GM21717 (cell line): ENCODE data around the gene ATP1A3.
"Not testable (repeated sequence)": the region's sequence is repeated elsewhere in the genome, so short reads cannot be mapped to it uniquely, and the experiment has no call there.

Experiments used
- ATAC-seq: cut with Tn5 transposase; IDR thresholded peaks from one replicate; pipeline ENCODE4 v1.9.1; 2021; ENCODE audit warnings: mild to moderate bottlenecking, moderate library complexity; ENCODE audit not compliant: unreplicated experiment

ATP1A3 gene

DNA sequence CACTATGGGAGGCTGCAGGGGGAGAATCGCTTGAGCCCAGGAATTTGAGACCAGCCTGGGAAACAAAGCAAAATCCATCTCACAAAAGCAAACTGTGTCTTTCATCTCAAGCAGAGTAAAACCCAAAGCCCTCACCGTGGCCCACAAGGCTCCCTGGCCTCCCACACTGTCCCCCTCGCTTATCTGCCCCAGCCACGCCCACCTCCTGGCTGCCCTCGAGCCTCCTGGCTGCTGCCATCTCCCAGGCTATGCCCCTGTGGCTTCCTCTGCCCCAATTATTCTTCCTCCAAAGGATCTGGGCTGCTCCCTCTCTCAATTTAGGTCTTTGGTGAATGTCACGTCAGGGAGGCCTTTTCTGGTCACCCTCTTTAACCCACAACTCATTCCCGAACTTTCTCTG, 38.5 kb downstream of the ATP1A3 start:
- no peak for ATAC-seq

DNA sequence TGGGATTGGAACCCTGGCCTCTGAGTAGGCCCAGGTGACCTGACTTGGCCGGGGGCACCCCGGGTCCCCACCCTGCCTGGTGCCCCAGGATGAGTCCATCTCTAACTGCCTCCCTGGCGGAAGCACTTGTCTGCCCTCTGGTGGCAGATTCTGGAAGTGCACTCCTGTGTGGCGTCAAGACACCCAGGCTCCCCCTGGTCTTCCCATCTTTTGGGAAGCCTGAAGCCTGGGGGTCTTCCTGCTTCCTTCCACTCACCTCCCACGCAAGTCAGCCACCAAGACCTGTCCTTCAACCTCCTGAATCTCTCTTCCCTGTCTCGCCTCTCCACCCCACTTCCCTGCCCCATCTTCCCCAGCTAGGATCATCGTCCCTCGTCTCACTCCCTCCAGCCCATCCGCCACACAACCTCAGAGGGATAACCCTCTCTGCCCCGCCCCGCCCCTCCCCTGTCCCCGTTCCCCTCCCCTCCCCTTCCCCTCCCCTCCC, 42.3 kb downstream of the ATP1A3 start:
- no peak for ATAC-seq

DNA sequence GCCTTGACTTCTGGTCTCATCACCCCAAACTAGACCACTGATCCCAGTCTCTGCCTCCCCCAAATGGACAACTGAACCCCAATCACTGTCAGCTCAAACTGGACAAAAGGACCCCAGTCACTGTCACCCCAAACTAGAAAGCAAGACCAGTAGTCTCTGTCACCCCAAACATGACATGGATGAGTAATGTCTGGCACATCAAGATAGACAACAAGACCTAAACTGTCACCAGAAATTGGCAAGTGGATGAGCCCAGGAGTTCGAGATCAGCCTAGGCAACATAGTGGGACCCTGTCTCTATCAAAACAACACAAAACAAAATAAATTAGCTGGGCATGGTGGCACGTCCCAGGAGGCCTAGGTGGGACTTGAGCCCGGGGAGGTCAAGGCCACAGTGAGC, 46.9 kb downstream of the ATP1A3 start:
- no peak for ATAC-seq

DNA sequence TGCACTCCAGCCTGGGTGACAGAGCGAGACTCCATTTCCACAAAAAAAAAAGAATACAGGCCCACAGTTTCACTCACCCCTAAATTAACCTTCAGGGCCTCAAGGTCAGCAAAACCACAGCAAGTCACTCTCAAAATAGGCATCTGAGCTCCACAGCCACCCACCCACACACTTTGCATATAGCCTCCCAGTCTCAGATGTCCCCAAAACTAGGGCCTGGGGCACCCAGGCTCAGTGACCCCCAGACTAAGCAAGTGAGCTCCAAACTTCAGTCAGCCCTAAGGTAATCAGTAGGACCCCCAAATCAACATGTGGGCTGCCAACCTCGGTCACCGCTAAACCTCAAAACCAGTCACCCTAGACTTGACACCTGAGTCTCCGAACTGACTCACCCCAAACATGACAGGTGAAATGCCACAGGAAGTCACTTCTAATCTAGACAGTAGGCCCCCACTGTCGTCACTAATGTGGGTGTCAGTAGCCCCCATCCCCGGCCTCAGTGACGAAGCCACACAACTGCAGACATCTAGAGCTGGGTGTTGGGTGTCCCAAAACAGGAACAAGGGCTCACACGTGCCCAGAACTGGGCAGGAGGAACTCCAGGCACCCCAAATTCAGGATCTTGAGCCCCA, 48.8 kb downstream of the ATP1A3 start:
- peak; percentile 72 for ATAC-seq

DNA sequence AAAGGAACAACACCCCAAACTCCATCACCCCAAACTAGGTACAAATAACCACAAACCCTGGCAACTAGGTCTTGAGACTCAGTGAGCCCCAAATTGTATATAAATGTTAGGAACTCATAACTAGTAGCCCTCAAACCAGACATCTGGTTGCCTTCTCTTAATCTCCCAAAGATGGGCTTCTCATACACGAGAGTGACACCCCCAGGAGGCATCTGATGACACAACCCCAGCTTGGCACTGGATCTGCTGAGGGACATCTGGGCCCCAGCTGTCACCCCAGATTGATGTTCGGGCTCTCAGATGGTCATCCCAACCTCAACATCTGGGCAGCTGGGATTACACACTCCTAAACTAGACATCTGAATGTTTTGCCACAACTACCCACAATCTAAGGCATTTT, 49.7 kb downstream of the ATP1A3 start:
- no peak for ATAC-seq

DNA sequence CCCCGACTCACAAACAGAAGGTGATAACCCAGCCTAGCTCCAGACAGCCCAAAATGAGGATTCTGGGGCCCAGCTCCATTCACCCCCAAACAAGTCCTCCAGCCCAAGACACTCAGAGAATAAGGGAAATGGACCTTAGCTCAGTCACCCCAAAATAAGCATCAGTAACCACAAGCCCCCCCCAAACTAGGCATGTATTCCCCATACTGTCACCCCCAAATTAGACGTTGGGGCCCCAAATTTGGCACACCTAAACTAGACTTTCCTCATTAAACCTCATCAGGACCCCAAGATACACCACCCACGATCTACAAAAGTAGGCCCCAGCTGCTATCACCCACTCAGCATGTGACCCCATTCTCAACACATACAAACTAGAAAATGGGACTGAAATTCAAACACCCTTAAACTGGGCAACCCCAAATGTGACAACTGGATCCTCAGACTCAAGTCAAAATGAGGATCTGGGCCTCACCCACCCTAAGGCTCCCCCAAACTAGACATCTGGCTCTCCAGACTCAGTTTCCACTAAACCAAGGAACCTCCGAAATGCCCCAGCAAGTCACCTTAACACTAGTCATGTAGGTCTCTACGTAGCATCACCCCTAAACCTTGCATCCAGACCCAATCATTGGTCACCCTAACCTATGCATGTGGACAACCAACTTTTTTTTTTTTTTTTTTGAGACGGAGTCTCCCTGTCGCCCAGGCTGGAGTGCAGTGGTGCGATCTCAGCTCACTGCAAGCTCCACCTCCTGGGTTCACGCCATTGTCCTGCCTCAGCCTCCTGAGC, 52.4 kb downstream of the ATP1A3 start:
- ATAC-seq = no peak

DNA sequence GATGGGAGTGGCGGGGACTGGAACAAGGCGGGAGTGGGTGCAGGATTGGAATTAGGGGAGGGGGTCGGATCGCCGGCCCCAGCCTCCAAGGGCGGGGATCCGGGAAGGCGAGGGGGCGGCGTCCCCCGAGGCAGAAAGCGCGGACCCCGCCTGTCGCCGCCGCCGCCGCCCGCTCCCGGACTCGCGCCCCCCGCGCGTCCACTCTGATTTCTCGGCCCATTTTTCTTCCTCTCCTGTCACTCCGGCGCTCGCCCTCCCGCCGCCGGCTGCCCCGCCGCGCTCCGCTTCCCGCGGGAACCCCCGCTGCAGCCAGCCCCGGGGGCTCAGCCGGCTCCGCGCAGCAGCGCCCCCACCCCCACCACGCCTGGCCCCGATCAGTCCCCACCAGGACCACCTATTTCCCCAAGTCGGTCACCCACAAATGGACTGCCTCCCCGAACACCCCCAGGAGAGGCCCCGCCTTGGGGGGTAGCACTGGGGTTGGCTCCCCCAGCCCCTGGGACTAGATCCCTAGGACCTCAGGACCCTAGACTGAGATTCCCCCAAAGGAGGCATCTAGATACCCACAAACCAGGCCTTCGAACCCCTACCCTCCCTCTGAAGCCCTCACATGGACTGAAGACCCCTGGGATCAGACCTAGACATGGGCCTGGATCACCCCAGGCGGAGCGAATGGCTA, 53.2 kb downstream of the ATP1A3 start:
- no peak for ATAC-seq

DNA sequence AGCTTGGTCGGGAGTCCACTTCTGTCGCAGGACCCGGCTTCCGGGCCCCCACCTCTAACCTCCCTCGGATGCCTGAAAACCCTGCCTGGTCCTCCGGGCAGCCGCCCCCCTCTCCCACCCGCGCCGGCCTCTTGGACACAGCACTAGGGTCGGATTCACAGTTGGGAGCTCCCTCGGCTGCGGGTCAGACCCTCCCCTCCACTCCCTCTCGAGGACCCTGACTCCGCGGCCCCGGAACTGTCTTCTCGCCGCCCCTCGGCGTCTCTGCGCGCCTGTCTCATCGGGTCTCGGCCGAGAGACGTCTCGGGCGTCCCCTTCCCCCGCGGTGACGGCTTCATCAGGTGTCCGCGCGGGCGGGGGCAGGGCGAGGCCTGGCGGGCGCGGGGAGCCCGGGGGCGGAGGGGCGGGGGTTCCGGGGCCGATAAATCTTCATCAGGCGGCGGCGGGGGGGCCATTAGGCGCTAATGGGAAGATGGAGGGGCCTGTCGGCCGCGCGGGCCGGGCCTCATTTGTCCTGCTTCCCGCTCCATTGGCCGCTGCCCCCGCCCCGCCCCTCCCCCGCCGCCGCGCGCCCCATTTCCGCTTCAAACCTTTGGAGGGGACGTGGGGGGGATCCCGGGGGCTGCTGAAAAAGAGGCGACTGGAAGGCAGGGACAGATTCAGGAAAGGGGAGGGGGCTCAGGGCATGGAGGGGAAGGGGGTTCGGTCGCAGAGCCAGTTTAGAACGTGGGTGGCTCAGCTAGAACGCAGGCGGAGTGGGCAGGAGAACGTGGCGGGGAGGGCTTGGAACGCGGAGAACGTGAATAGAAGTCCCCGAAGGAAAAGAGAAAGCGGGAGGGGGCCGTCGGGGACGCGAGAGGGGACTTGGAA, 53.9 kb downstream of the ATP1A3 start:
- ATAC-seq = no peak

DNA sequence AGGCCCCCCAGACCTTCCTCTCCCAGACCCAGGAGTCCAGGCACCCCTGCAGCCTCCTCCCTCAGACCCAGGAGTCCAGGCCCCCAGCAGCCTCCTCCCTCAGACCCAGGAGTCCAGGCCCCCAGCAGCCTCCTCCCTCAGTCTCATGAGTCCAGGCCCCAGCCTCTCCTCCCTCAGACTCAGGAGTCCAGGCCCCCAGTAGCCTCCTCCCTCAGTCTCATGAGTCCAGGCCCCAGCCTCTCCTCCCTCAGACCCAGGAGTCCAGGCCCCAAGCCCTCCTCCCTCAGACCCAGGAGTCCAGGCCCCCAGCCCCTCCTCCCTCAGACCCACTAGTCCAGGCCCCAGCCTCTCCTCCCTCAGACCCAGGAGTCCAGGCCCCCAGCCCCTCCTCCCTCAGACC, 54.8 kb downstream of the ATP1A3 start:
- not testable (repeated sequence) for ATAC-seq

DNA sequence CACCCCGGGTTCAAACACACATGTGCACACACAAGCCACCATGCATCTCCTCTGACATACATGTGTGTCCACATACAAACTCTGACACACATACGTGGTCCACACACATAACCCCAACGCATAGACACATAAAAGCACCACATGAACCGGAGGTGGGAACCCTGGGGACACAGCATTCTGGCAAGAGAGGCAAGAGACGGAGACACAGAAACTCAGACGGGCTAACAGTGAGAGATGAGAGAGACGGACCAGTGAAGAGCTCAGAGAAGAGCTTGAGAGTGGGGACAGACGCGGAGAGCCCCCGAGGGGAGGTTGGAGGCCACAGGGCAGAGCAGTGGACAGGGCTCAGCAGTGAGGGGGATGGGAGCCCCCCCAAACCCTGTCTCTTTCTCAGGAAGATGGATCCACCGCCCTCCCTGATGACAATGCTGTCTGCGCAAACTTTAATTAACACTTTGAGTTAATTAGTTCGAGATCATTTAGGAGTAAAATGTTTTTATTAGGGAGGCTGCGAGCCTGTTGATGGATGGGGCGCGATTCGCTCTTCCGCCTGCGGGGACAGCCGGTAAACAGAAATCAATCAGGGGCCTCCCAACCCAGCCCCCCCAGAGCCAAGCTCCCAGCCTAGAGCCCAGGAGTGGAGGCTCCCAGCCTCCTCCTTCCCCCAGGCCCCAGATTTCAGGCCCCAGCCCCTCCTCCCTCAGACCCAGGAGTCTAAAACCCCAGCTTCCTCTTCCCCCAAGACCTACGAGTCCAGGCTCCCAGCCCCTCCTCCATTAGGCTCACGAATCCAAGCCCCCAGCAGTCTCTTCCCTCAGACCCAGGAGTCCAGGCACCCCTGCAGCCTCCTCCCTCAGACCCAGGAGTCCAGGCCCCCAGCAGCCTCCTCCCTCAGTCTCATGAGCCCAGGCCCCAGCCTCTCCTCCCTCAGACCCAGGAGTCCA, 56.2 kb downstream of the ATP1A3 start:
- no peak for ATAC-seq

DNA sequence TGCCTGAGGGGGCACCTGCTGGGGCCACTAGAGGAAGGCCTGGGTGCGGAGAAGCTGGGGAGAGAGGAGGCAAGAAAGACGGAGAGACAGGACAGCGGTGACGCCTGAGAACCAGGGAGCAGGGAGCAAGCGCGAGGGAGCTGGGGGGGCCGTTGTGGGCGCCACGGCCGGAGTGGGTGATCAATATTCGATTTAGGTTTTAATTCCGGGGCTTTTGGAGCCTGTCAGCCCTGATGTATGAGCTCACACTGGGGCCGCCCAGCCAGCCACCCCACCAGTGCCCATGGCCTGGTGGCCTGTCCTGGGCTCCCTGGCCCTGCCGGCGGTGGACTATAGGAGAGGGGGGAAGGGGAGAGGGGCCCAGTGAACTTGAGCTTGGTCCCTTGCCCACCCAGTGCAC, 57.1 kb downstream of the ATP1A3 start:
- ATAC-seq = no peak

DNA sequence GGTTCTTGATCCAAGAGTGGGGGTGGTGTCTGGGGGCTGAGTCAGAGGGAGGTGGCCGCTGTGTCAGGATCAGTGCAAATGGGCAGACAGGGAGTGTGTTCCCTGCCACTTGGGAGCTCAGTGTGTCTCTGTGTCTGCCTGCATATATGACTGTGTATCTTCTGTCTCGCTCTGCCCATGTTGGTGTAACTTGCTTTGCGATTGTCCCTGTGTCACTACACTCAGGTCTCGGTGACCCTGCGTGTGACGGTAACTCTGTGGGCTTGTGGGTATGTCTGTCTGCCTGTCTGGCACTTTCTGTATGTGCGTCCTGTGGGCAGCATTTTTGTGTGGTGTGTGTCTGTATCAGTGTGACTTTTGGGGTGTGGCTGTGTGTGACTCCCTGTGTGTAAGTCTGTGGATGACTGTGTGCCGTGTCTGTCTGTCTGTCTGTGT, 57.6 kb downstream of the ATP1A3 start:
- ATAC-seq = no peak

DNA sequence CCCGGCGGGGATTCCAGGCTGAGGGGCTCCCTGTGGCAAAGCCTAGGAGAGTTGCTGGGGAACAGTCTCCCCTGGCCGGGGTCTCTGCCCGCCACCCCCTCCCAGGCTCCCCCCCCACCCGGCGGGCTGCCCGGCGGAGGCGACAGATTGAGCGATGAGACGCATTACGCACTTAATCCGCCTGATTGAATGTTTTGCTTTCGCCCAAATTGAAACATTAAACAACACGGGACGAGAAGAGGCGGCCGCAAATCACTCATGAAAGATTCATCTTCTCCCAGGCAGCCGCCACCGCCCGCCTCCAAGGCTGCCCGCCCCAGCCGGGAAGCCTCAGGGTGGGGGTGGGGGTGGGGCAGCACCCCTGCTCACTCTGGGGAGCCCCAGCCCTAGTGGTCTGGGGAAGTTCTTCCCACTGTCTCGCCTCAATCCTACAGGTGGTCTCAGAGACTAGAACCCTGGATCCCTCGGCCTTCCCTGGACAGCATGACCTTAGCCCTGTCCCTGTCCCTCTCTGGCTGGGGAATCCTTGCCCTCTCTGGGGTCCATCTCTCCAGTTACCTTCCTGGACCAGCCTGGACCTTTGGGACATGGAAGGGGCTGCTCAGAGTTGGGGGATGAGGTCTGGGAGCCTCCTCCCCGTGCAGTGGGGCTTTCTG, 58.1 kb downstream of the ATP1A3 start:
- ATAC-seq = no peak

DNA sequence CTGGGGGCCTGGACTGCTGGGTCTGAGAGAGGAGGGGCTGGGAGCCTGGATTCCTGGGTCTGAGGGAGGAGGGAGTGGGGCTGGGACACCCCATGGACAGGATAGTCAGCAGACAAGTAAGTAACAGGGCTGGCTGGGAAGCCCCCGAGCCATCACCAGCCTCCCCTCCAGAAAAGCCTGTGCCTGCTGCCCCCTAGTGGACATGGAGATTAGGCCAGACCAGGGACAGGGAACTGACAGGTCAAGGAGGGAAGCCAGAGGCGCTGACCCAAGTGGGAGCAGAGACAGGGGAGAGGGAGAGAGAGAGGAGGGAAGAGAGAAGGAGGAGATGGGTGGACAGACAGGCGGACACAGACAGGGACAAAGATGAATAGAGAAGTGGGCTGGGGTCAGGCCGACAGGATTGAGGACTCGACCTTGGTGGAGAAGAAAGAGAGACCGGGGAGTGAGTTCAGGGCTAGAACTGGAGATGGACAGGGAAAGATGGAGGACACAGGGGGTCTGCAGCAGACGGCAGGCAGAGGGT, 59.1 kb downstream of the ATP1A3 start:
- ATAC-seq = no peak

DNA sequence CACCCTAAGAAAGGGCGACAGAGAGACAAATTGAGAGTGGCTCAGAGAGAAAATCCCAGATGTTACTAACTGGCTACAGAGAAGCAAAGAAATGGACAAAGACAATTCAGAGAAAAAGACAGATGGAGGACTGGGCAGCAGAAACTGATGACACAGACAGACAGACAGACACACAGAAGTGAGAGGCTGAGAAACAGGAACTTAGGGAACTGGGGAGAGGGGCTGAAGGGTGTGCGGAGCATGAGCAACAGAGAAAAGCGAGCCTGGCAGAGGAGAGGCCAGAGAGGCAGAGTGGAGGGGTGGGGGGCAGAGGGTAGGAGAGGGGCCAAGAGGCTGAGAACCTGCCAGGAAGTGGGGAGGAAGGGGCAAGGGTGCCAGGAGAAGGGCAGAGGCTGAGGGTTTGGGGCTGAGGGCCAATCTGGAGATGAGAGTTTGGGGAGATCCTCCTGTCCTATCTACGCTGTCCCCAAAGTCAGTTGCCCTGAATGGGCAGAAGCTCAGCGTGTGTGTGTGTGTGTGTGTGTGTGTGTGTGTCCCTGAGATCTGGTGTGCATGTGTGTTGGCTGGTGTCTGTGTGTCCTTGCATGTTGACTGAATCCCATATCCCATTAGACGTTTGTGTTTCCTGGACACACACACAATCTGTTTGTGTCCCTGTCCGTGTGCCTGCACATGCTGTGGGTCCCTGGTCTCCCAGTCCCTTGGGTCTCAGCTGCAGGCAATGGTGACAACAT, 60.2 kb downstream of the ATP1A3 start:
- ATAC-seq = no peak

DNA sequence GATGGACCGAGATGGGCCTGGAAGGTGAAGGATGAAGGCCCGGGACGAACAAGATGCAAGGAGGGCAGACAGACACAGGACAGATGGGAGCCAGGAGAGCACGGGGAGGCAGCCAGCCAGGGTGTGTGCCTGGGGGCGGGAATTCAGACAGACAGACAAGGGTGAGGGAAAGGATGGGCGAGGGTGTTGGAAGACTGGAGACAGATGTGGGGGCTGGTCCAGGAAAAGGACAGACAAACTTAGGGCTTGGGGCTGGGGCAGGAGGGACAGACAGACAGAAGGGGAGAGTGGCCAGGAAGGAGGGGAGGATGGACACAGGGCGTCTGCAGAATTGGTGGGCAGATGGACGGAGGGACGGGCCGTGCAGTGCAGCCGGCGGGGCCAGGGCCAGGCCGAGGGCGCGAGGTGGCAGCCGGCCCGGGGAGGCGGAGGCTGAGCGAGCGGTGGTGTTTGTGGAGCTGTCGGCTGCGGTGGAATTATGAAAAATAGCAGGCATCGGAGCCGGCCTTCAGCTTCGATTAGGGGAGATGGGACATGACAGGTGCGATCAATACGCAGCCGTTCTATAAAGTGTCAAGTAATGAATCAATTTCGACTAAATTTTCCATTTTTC, 61.2 kb downstream of the ATP1A3 start:
- ATAC-seq = no peak

DNA sequence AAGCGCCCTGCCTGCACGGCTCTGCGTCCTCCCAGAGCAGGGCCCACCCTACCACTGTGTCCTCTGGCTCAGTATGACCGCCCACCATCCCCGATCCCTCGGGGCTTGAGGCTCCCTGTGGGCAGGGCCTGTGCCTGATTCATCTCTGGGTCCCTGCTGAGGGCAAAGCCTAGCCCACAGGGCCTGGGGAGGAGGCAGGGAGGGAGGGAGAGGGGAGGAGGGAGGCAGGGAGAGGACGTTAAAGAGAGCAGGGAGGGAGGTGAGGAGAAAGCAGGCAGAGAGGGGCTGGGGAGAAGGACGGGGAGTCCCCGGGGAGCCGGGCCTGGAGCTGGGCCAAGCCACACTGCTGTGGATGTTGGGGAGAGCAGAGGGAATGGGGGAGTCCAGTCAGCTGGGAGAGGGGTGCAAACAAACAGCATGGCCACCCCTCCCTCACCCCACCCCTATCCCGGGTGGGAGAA, 61.7 kb downstream of the ATP1A3 start:
- no peak for ATAC-seq
